HG03025 (cell line): ENCODE measurements around the gene MARCHF5.
"Not testable (repeated sequence)": the region's sequence is repeated elsewhere in the genome, so short reads cannot be mapped to it uniquely, and the experiment has no call there.

Experiments
- ATAC-seq: cut with Tn5 transposase; IDR thresholded peaks from one replicate; pipeline ENCODE4 v1.9.1; 2021; ENCODE audit warnings: mild to moderate bottlenecking, moderate library complexity; ENCODE audit not compliant: unreplicated experiment, low FRiP score

The MARCHF5 gene

GRCh38 chr10:92384741-92385140 is 93.8 kb downstream of the MARCHF5 start:
- ATAC-seq: no peak

- ATAC-seq: no peak
Observed at GRCh38 chr10:92385831-92386230, 94.9 kb downstream of the MARCHF5 start.

- no peak for ATAC-seq
Observed at GRCh38 chr10:92387289-92387940, 96.4 kb downstream of the MARCHF5 start.

GRCh38 chr10:92393173-92393572 is 102.2 kb downstream of the MARCHF5 start:
- not testable (repeated sequence) for ATAC-seq

- no peak for ATAC-seq
Observed at GRCh38 chr10:92395271-92395670, 104.3 kb downstream of the MARCHF5 start.

GRCh38 chr10:92402234-92402633 is 111.3 kb downstream of the MARCHF5 start:
- not testable (repeated sequence) for ATAC-seq
